Endothelial cell of umbilical vein (primary cell): Measurements from ENCODE around the gene ACKR3. TPM values are rescaled to one million over a fixed set of nuclear protein-coding genes. Genes with fewer than 3 reads are reported as not detected.

Experiments
- BruUV-seq: library from RNA; stranded (reverse); fragments of 400-500 nt; replicated peaks from 2 replicates; lab custom pipeline; 2021; lab: Mats Ljungman, UMichigan
- CTCF ChIA-PET: fragments of 300-600, 350-600 bp; sonication (Branson Sonifier 250); formaldehyde crosslinking; loops from one replicate; lab custom pipeline; 2021; ENCODE audit warnings: antibody characterized with exemption, inconsistent platforms; lab: Charles Lee
- POLR2A ChIA-PET: fragments of 300-600, 350-600 bp; sonication (Branson Sonifier 250); formaldehyde crosslinking; loops from one replicate; lab custom pipeline; 2021; ENCODE audit warnings: antibody characterized with exemption, inconsistent platforms; lab: Charles Lee
- DNase-seq: peaks from one replicate; pipeline ENCODE4 v3.0.0-alpha.2; 2011; ENCODE audit warnings: low read depth, low spot score
- FAIRE-seq: peaks from 2 replicates; lab custom pipeline; 2011; peaks lifted over from hg19 to GRCh38; lab: Jason Lieb, UNC
- H2AFZ ChIP-seq: 2 replicates; pipeline ENCODE4 v1.6.0; 2012; ENCODE audit warnings: low read depth, low read length, control low read depth, inconsistent platforms
- H3K27ac ChIP-seq: 2 replicates; pipeline ENCODE4 v1.5.1; 2011; ENCODE audit warnings: low read depth, mild to moderate bottlenecking, control low read depth, low read length, moderate library complexity; ENCODE audit not compliant: insufficient read depth
- H3K27me3 ChIP-seq, 2 experiments: 2 replicates each; pipeline versions ENCODE4 v1.6.0 to v1.6.1; 2011; ENCODE audit warnings: low read length in 2 of 2, mixed read lengths in 1 of 2; ENCODE audit not compliant: control insufficient read depth in 2 of 2, insufficient read depth in 2 of 2
- H3K36me3 ChIP-seq, 2 experiments: 2 replicates in 1 of 2; 3 replicates in 1 of 2; pipeline ENCODE4 v1.5.1; 2011; ENCODE audit warnings: low read length in 2 of 2, mild to moderate bottlenecking in 1 of 2, moderate library complexity in 1 of 2; ENCODE audit not compliant: control insufficient read depth in 2 of 2, insufficient read depth in 2 of 2; ENCODE audit errors: extremely low read depth in 1 of 2
- H3K4me1 ChIP-seq: 3 replicates; pipeline ENCODE4 v1.5.1; 2011; ENCODE audit warnings: mild to moderate bottlenecking, low read length; ENCODE audit not compliant: control insufficient read depth, insufficient read depth; ENCODE audit errors: extremely low read depth
- H3K4me2 ChIP-seq: 2 replicates; pipeline ENCODE4 v1.6.1; 2011; ENCODE audit warnings: low read length, control low read depth, mixed read lengths; ENCODE audit not compliant: insufficient read depth
- H3K4me3 ChIP-seq, 3 experiments: fragments of 200-600 bp in 1 of 3; sonication (generic), shearing (Covaris generic) in 1 of 3; replicated peaks in 1 of 3; 2 replicates each; pipeline ENCODE4 v1.5.1; 2011 to 2016; ENCODE audit warnings: control low read depth in 3 of 3, low read length in 3 of 3, mild to moderate bottlenecking in 2 of 3, inconsistent platforms in 1 of 3, low read depth in 1 of 3, moderate library complexity in 1 of 3; ENCODE audit not compliant: insufficient read depth in 1 of 3
- H3K79me2 ChIP-seq: 2 replicates; pipeline ENCODE4 v1.6.0; 2012; ENCODE audit warnings: low read length, inconsistent platforms; ENCODE audit not compliant: control insufficient read depth, insufficient read depth
- H3K9ac ChIP-seq: replicated peaks from 2 replicates; pipeline ENCODE3; 2011; ENCODE audit warnings: low read length, control low read depth; ENCODE audit not compliant: insufficient read depth; ENCODE audit errors: extremely low read depth
- H3K9me1 ChIP-seq: replicated peaks from 3 replicates; pipeline ENCODE4 v1.6.0; 2011; ENCODE audit warnings: mild to moderate bottlenecking, low read length; ENCODE audit not compliant: control insufficient read depth, insufficient read depth; ENCODE audit errors: extremely low read depth
- H3K9me3 ChIP-seq: replicated peaks from 2 replicates; pipeline ENCODE4 v1.5.1; 2012; ENCODE audit warnings: low read length, inconsistent platforms; ENCODE audit not compliant: control insufficient read depth, insufficient read depth
- H4K20me1 ChIP-seq: replicated peaks from 2 replicates; pipeline ENCODE3; 2011; ENCODE audit warnings: mild to moderate bottlenecking, low read length; ENCODE audit not compliant: control insufficient read depth, insufficient read depth; ENCODE audit errors: extremely low read depth
- EZH2 ChIP-seq: IDR thresholded peaks from 2 replicates; pipeline ENCODE4 v1.6.1; 2012; ENCODE audit warnings: borderline replicate concordance, low read depth, mild to moderate bottlenecking, moderate library complexity, low read length, inconsistent platforms; ENCODE audit not compliant: severe bottlenecking
- FOS ChIP-seq: IDR thresholded peaks from 2 replicates; pipeline ENCODE4 v1.6.1; 2011; ENCODE audit warnings: mild to moderate bottlenecking, low read length, moderate library complexity, borderline replicate concordance; ENCODE audit not compliant: insufficient read depth
- GATA2 ChIP-seq: IDR thresholded peaks from 2 replicates; pipeline ENCODE4 v1.7.0; 2011; ENCODE audit warnings: low read depth, mild to moderate bottlenecking, moderate library complexity, mixed read lengths, low read length; ENCODE audit not compliant: insufficient read length, insufficient read depth
- JUN ChIP-seq: IDR thresholded peaks from 2 replicates; pipeline ENCODE4 v1.6.1; 2011; ENCODE audit warnings: borderline replicate concordance, low read depth; ENCODE audit not compliant: insufficient read length, insufficient read depth
- MYC ChIP-seq: IDR thresholded peaks from one replicate; pipeline ENCODE4 v1.6.1; 2011; ENCODE audit warnings: mild to moderate bottlenecking, low read depth, low read length
- POLR2A ChIP-seq: IDR thresholded peaks from 2 replicates; pipeline ENCODE4 v1.6.1; 2012; ENCODE audit warnings: low read depth, mild to moderate bottlenecking, control low read depth, low read length
- POLR2AphosphoS5 ChIP-seq: IDR thresholded peaks from 2 replicates; pipeline ENCODE4 v1.6.1; 2012; ENCODE audit warnings: low read depth, mild to moderate bottlenecking, control low read depth, low read length, moderate library complexity; ENCODE audit not compliant: insufficient read depth
- dilution Hi-C: fragments of 300-500 bp; cut with MboI; formaldehyde crosslinking; loops from one replicate; pipeline ENCODE4 v1.15.0; 2019; ENCODE audit warnings: low sequenced_read_pairs; ENCODE audit not compliant: extremely low pct_ligation_motif_present
- intact Hi-C: fragments of 100-400 bp; cut with micrococcal nuclease; formaldehyde crosslinking; loops from one replicate; pipeline ENCODE4 v1.10.0; 2022
- polyA plus RNA-seq, 4 experiments: library from polyadenylated mRNA; depleted of rRNA in 3 of 4; stranded (reverse) in 3 of 4; unstranded in 1 of 4; fragments of >200 nt; gene quantifications; 2 replicates each; pipeline versions ENCODE4 v1.2.1 to v1.2.3, GENCODE V29; 2011 to 2012; ENCODE audit warnings: missing spikeins in 1 of 4
- total RNA-seq: library from RNA; stranded (reverse); gene quantifications from 2 replicates; pipeline ENCODE4 v1.2.3, GENCODE V29; 2021
- TF ChIP-seq, protein P1 (sequence below), 2 donors: IDR thresholded peaks; 1 replicate in 1 of 2; 2 replicates in 1 of 2; pipeline ENCODE4 v1.5.1; 2011; ENCODE audit warnings: low read length in 2 of 2, mild to moderate bottlenecking in 2 of 2, moderate library complexity in 2 of 2, control low read depth in 1 of 2, inconsistent platforms in 1 of 2, low read depth in 1 of 2; ENCODE audit not compliant: insufficient read depth in 1 of 2; ENCODE audit errors: extremely low read depth in 1 of 2
- TF ChIP-seq, protein P2 (sequence below): IDR thresholded peaks from 2 replicates; pipeline ENCODE4 v1.6.1; 2011; ENCODE audit not compliant: insufficient read depth, insufficient read length

ACKR3 gene
- total and polyA plus RNA-seq, 2 donors (not counting 3 experiments of a cell fraction or from before 2014, with no cell fraction given): 31.1 to 428 TPM

DNA sequence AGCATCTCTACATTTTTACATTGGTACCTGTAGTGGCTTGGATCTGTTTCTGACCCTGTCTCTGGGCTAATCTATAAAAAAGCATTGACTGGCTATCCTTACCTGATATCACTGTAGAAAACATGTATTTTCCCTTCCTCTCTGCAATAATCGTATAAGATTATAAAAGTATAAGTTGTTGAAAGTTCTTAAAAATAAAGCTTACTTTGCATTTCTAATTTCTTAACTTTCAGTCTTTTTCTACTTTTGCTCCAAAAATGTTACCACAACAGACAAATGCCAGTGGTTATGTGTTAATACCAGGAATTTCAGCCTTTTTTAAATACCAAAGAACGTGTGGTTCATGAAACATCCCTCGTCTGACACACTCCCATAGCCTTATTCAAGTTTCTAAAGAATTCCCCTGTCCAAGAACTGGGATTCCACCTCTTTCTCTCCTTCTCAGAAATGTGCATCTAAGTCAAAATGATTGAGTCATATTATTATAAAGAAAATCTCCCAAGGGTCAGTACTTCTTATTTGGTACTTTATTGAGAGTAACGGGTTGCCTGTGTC is 28.5 kb upstream of the ACKR3 start:
- Histone ChIP-seq H3K9me1 (no peaks in the 10 kb centered on the region), H3K4me1 (no peaks in the 10 kb centered on the region), H3K4me3 (no peak overlapping the region), H3K9ac (no peak overlapping the region), H3K79me2 (no peaks in the 10 kb centered on the region), H3K9me3 (no peaks in the 10 kb centered on the region), H3K36me3 (no peaks in the 10 kb centered on the region), H4K20me1 (no peaks in the 10 kb centered on the region), H3K4me2 (no peak overlapping the region), H3K27me3 (no peaks in the 10 kb centered on the region), H2AFZ (no peak overlapping the region), H3K27ac (no peak overlapping the region)
- DNase-seq (no peak), FAIRE-seq (no peak)
- POLR2A ChIA-PET: no interaction called here
- no TSS peak for BruUV-seq
- CTCF ChIA-PET: no interaction called here
- intact Hi-C loops (no loop called here), dilution Hi-C loops (no loop called here)
- TF ChIP-seq MYC (no peak), FOS (no peak), JUN (no peak), GATA2 (no peak), EZH2 (no peak), POLR2AphosphoS5 (no peak), POLR2A (no peak)
- TF ChIP-seq, protein P1, sequence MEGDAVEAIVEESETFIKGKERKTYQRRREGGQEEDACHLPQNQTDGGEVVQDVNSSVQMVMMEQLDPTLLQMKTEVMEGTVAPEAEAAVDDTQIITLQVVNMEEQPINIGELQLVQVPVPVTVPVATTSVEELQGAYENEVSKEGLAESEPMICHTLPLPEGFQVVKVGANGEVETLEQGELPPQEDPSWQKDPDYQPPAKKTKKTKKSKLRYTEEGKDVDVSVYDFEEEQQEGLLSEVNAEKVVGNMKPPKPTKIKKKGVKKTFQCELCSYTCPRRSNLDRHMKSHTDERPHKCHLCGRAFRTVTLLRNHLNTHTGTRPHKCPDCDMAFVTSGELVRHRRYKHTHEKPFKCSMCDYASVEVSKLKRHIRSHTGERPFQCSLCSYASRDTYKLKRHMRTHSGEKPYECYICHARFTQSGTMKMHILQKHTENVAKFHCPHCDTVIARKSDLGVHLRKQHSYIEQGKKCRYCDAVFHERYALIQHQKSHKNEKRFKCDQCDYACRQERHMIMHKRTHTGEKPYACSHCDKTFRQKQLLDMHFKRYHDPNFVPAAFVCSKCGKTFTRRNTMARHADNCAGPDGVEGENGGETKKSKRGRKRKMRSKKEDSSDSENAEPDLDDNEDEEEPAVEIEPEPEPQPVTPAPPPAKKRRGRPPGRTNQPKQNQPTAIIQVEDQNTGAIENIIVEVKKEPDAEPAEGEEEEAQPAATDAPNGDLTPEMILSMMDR (IDR thresholded peaks at IDR 0.05; ENCODE audit: extremely low read depth in 1 of 2, insufficient read depth in 1 of 2, low read depth in 1 of 2, low read length in 2 of 2): no peak
- TF ChIP-seq, protein P2, sequence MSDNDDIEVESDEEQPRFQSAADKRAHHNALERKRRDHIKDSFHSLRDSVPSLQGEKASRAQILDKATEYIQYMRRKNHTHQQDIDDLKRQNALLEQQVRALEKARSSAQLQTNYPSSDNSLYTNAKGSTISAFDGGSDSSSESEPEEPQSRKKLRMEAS: no peak
